Measurements from ENCODE around the gene SEMA5A.

- TF ChIP-seq CTCF (IDR thresholded peaks at IDR 0.05; ENCODE audit: low read length) (no peak), EZH2 (optimal IDR thresholded peaks at IDR 0.05; ENCODE audit: low read depth, low read length) (no peak)
Observed at GRCh38 chr5:9337928-9338595, 207.8 kb downstream of the SEMA5A start.

Data from MM.1S (cell line).